ENCODE measurements around the gene LRRC38.
A peak's percentile ranks its signal among the peaks of the same experiment; 100 is the strongest.
"Not testable (repeated sequence)": the region's sequence is repeated elsewhere in the genome, so short reads cannot be mapped to it uniquely, and the experiment has no call there.

The LRRC38 gene, protein sequence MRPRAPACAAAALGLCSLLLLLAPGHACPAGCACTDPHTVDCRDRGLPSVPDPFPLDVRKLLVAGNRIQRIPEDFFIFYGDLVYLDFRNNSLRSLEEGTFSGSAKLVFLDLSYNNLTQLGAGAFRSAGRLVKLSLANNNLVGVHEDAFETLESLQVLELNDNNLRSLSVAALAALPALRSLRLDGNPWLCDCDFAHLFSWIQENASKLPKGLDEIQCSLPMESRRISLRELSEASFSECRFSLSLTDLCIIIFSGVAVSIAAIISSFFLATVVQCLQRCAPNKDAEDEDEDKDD

DNA sequence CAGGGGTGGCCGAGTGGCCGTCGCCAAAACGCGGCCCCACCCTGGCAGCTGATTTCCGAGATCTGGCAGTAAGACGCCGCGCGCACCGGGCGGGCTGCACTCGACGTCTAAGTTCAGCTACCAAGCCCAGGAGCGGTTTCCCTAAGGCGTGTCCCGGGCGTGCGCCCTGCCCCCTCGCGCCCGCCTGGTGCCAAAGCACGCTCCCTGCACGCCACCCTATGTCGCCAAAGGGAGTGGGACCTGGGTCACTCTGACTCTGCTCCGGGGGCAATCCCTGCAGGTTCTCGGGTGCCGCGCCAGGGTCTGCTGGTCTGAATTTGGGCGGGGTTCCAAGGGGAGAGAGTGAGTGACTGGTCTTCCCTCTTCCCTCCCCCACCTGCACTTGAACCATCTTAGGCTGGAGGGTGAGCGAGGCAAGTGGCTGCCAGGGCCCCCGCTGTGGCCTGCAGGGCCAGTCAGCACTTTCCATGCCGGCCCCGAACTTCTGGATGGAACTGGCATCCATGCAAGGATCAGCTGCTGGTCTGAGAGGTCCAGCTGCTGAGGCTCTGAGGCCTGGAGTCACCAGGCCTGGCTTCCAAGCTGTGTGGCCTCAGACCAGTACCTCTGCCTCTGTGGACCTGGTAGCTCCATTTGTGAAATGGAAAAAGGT lies at the start of gene LRRC38:
Gene LRRC38 (minus strand): TSS at position 109 of the 652 bp plus-strand sequence. CDS start 410 bp downstream, outside the sequence.
- Histone ChIP-seq H3K4me1 (ENCODE audit: control insufficient read depth, insufficient read depth, low read length) (peaks cover 2% of the 10 kb centered on the region; the same call in 1 of the 2 replicates), H3K9me3 (ENCODE audit: control insufficient read depth, insufficient read depth, low read length) (no peaks in the 10 kb centered on the region), H3K27ac (ENCODE audit: low read length) (no peak within 1 kb of the TSS), H3K36me3 (ENCODE audit: control insufficient read depth, insufficient read depth, low read length) (no peaks in the 10 kb centered on the region), H3K4me3 (ENCODE audit: low read length) (peak within 1 kb of the TSS; percentile 45; the same call in 1 of the 2 replicates), H3K27me3 (ENCODE audit: control insufficient read depth, insufficient read depth, low read length) (peaks cover 35% of the 10 kb centered on the region)
- no CpG with 5 or more reads among the region's 34 CpGs for WGBS (ENCODE audit: insufficient coverage, insufficient read length)
- no peak for DNase-seq (ENCODE audit: low read depth, low spot score)

DNA sequence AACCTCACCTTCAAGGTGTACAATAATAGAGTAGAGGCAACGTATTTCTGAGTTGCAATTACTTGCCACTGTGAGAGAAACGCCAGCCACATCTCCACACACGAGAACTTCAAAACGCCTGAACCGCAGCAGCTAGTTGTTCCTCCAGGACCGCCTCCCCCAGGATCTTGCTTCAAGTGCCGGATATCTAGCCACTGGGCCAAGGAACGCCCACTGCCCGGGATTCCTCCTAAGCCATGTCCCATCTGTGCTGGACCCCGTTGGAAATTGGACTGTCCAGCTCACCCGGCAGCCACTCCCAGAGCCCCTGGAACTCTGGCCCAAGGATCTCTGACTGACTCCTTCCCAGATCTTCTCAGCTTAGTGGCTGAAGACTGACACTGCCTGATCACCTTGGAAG lies 49.2 kb upstream of the LRRC38 start:
- DNase-seq (ENCODE audit: low read depth, low spot score); H3K36me3 ChIP-seq (ENCODE audit: control insufficient read depth, insufficient read depth, low read length); H3K4me3 ChIP-seq (ENCODE audit: low read length); H3K4me1 ChIP-seq (ENCODE audit: control insufficient read depth, insufficient read depth, low read length); H3K27ac ChIP-seq (ENCODE audit: low read length); H3K9me3 ChIP-seq (ENCODE audit: control insufficient read depth, insufficient read depth, low read length); H3K27me3 ChIP-seq (ENCODE audit: control insufficient read depth, insufficient read depth, low read length): not testable (repeated sequence)
- WGBS (ENCODE audit: insufficient coverage, insufficient read length): no CpG with 5 or more reads among the region's 11 CpGs

DNA sequence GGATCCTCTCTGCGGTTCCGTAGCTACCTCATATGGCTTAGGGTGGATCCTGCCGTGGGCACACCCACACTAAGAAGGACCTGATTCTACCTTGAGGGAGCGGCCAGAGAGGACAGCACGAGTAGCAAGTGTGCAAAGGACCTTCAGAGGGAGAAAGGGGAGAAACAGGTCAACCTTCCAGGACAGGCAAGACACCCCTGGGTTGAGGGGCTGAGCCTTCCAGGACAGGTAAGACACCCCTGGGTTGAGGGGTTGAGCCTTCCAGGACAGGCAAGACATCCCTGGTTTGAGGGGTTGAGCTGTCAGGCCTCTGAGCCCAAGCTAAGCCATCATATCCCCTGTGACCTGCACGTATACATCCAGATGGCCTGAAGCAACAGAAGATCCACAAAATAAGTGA lies 46.7 kb upstream of the LRRC38 start:
- Histone ChIP-seq H3K9me3 (ENCODE audit: control insufficient read depth, insufficient read depth, low read length) (no peaks in the 10 kb centered on the region), H3K4me1 (ENCODE audit: control insufficient read depth, insufficient read depth, low read length) (no peaks in the 10 kb centered on the region), H3K27ac (ENCODE audit: low read length) (no peak overlapping the region), H3K4me3 (ENCODE audit: low read length) (no peak overlapping the region), H3K27me3 (ENCODE audit: control insufficient read depth, insufficient read depth, low read length) (no peaks in the 10 kb centered on the region), H3K36me3 (ENCODE audit: control insufficient read depth, insufficient read depth, low read length) (no peaks in the 10 kb centered on the region)
- DNase-seq (ENCODE audit: low read depth, low spot score): no peak
- WGBS (ENCODE audit: insufficient coverage, insufficient read length): no CpG with 5 or more reads among the region's 6 CpGs

DNA sequence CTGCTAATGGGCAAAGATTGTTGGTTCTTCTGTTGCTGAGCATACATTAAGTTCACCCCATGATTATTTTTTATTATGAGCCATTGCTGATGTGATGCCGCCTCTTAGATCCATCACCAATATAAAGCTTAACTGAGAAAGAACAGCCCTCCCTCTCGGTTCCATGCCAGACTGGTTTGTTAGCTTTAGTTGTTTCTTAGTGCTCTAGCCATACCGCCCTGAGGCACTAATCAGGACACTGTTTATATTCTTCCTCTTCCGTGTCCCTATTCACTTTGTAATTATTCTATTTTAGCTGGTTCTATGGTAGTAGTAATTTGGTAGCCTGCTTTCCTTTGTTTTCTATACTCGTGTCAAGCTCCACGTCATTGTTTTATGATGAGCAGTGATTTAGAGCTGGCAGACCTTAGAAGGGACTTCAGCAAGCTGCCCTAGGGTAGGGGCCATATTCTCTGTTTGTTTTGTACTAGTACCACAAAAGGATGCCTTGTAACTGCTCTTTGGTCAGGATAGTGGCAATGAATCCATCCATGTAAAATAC lies 42.5 kb upstream of the LRRC38 start:
- H3K4me3 ChIP-seq (ENCODE audit: low read length): no peak overlapping the region
- WGBS (ENCODE audit: insufficient coverage, insufficient read length): no CpG with 5 or more reads among the region's 6 CpGs
- no peaks in the 10 kb centered on the region for H3K4me1 ChIP-seq (ENCODE audit: control insufficient read depth, insufficient read depth, low read length)
- DNase-seq (ENCODE audit: low read depth, low spot score): no peak
- no peaks in the 10 kb centered on the region for H3K36me3 ChIP-seq (ENCODE audit: control insufficient read depth, insufficient read depth, low read length)
- H3K9me3 ChIP-seq (ENCODE audit: control insufficient read depth, insufficient read depth, low read length): no peaks in the 10 kb centered on the region
- no peaks in the 10 kb centered on the region for H3K27me3 ChIP-seq (ENCODE audit: control insufficient read depth, insufficient read depth, low read length)
- no peak overlapping the region for H3K27ac ChIP-seq (ENCODE audit: low read length)

DNA sequence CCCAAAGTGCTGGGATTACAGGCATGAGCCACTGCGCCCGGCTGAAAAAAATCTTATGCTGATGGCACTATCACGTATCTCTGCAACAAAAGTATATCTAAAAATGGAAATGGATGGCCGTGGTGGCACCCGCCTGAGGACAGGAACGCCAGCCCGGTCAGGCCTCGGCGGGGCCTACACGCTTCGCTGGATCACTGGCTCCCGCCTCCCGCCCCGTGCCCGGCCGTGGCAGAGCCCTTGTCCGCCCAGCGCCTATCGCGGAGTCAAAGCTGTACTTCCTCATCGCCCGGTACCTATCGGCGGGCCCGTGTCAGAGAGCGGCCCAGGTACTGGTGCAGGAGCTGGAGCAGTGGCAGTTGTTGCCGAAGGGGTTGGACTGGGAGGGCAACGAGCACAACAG lies 41.0 kb upstream of the LRRC38 start:
- DNase-seq (ENCODE audit: low read depth, low spot score): no peak
- WGBS (ENCODE audit: insufficient coverage, insufficient read length): no CpG with 5 or more reads among the region's 28 CpGs
- H3K4me1 ChIP-seq (ENCODE audit: control insufficient read depth, insufficient read depth, low read length): no peaks in the 10 kb centered on the region
- no peak overlapping the region for H3K4me3 ChIP-seq (ENCODE audit: low read length)
- no peaks in the 10 kb centered on the region for H3K9me3 ChIP-seq (ENCODE audit: control insufficient read depth, insufficient read depth, low read length)
- H3K27me3 ChIP-seq (ENCODE audit: control insufficient read depth, insufficient read depth, low read length): no peaks in the 10 kb centered on the region
- H3K36me3 ChIP-seq (ENCODE audit: control insufficient read depth, insufficient read depth, low read length): no peaks in the 10 kb centered on the region
- no peak overlapping the region for H3K27ac ChIP-seq (ENCODE audit: low read length)

DNA sequence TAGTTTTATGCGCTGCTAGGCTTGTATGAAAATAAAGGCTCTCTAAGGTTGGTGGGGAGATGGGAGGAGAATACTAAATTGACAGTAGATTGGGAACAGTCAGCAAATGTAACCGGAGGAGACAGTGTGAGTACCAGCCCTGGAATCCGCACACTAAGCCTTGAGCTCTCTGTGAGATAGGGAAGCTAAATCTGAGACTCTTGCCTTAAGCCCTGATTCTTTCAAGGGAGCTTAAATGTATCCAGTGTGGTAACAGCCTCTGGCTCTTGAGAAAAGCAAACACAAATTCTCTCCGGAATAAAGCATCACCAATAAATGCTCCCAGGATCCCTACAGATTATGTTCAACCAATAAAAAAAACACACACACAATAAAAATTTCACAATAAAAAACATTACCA lies 36.9 kb upstream of the LRRC38 start:
- H3K27ac ChIP-seq (ENCODE audit: low read length): no peak overlapping the region
- no peaks in the 10 kb centered on the region for H3K36me3 ChIP-seq (ENCODE audit: control insufficient read depth, insufficient read depth, low read length)
- no CpG with 5 or more reads among the region's 4 CpGs for WGBS (ENCODE audit: insufficient coverage, insufficient read length)
- no peak overlapping the region for H3K4me3 ChIP-seq (ENCODE audit: low read length)
- H3K9me3 ChIP-seq (ENCODE audit: control insufficient read depth, insufficient read depth, low read length): no peaks in the 10 kb centered on the region
- no peak for DNase-seq (ENCODE audit: low read depth, low spot score)
- no peaks in the 10 kb centered on the region for H3K4me1 ChIP-seq (ENCODE audit: control insufficient read depth, insufficient read depth, low read length)
- H3K27me3 ChIP-seq (ENCODE audit: control insufficient read depth, insufficient read depth, low read length): no peaks in the 10 kb centered on the region

DNA sequence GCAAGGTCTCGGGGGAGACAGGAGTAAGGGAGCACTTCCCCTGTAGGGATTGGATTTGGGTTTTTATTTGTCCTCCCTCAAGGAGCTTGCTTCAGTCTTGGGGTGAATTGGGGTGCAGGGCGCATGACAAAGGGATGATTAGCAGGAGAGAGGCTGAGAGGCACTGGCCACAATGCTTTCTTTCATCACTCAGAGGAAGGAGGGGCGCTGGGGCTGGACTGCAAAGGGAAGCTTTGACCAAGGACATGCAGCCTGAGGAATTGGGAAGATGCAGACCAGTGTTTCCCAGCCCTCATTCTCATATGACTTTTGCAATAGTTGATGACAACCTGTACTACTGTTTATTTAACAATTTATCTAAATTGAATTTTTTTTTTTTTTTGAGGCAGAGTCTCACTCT lies 35.7 kb upstream of the LRRC38 start:
- Histone ChIP-seq H3K27me3 (ENCODE audit: control insufficient read depth, insufficient read depth, low read length) (no peaks in the 10 kb centered on the region), H3K36me3 (ENCODE audit: control insufficient read depth, insufficient read depth, low read length) (no peaks in the 10 kb centered on the region), H3K4me1 (ENCODE audit: control insufficient read depth, insufficient read depth, low read length) (no peaks in the 10 kb centered on the region), H3K27ac (ENCODE audit: low read length) (no peak overlapping the region), H3K4me3 (ENCODE audit: low read length) (no peak overlapping the region), H3K9me3 (ENCODE audit: control insufficient read depth, insufficient read depth, low read length) (no peaks in the 10 kb centered on the region)
- no CpG with 5 or more reads among the region's 3 CpGs for WGBS (ENCODE audit: insufficient coverage, insufficient read length)
- DNase-seq (ENCODE audit: low read depth, low spot score): no peak

DNA sequence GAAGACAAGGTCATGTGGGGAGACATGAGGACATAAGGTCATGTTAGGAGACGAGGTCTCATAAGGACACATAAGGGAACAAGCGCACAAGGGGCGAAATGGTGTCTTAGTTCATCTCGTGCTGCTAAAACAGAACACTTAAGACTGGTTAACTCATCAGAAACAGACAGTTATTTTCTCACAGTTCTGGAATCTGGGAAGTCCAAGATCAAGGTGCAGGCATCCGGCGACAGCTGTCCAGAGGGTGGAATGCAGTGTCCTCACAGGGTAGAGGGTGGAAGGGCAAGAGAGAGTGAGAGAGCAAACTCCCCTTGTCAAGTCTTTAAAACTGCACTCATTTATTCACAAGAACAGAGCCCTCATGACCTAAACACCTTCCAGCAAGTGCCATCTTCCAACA lies 35.2 kb upstream of the LRRC38 start:
- no peaks in the 10 kb centered on the region for H3K36me3 ChIP-seq (ENCODE audit: control insufficient read depth, insufficient read depth, low read length)
- H3K9me3 ChIP-seq (ENCODE audit: control insufficient read depth, insufficient read depth, low read length): no peaks in the 10 kb centered on the region
- no peak overlapping the region for H3K4me3 ChIP-seq (ENCODE audit: low read length)
- WGBS (ENCODE audit: insufficient coverage, insufficient read length): no CpG with 5 or more reads among the region's 6 CpGs
- H3K27ac ChIP-seq (ENCODE audit: low read length): no peak overlapping the region
- H3K4me1 ChIP-seq (ENCODE audit: control insufficient read depth, insufficient read depth, low read length): no peaks in the 10 kb centered on the region
- no peak for DNase-seq (ENCODE audit: low read depth, low spot score)
- no peaks in the 10 kb centered on the region for H3K27me3 ChIP-seq (ENCODE audit: control insufficient read depth, insufficient read depth, low read length)

DNA sequence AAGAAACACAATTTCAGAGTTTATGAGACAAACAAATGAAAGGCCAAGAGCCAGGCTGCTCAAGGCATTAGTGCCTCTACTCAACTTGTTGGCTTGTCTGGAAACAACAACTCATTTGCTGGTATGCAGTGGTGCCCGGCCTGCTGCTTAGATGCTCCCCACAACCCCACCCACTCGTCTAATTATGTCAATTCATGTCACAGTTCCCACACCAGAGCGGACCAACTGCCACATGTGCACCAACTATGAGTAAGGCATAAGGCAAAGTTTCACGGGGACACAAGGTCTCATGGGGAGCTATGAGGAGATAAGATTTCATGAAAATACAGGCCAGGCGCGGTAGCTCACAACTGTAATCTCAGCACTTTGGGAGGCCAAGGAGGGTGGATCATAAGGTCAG lies 34.5 kb upstream of the LRRC38 start:
- Histone ChIP-seq H3K4me1 (ENCODE audit: control insufficient read depth, insufficient read depth, low read length) (no peaks in the 10 kb centered on the region), H3K27ac (ENCODE audit: low read length) (no peak overlapping the region), H3K36me3 (ENCODE audit: control insufficient read depth, insufficient read depth, low read length) (no peaks in the 10 kb centered on the region), H3K9me3 (ENCODE audit: control insufficient read depth, insufficient read depth, low read length) (no peaks in the 10 kb centered on the region), H3K4me3 (ENCODE audit: low read length) (no peak overlapping the region), H3K27me3 (ENCODE audit: control insufficient read depth, insufficient read depth, low read length) (no peaks in the 10 kb centered on the region)
- DNase-seq (ENCODE audit: low read depth, low spot score): no peak
- no CpG with 5 or more reads among the region's 6 CpGs for WGBS (ENCODE audit: insufficient coverage, insufficient read length)

DNA sequence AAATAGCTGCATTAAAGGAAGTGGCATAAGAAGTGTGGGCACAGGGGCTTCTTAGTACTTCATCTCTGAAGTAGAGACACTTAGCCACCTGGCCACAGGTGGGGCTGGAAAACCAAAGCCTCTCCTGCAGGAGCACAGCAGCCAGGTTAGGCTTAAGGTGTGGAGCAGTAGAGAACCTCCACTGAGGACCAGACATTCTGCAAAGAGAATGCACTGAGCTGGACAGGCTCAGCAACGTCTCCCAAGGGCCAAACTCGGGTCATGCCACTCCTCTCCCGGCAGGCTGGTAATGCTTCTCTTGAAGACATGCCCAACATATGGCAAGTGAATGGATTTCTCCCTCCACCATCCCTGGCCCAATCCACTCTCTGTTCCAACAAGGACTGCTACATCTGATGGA lies 33.0 kb upstream of the LRRC38 start:
- WGBS (ENCODE audit: insufficient coverage, insufficient read length): no CpG with 5 or more reads among the region's 3 CpGs
- no peak for DNase-seq (ENCODE audit: low read depth, low spot score)
- Histone ChIP-seq H3K9me3 (ENCODE audit: control insufficient read depth, insufficient read depth, low read length) (no peaks in the 10 kb centered on the region), H3K36me3 (ENCODE audit: control insufficient read depth, insufficient read depth, low read length) (no peaks in the 10 kb centered on the region), H3K27me3 (ENCODE audit: control insufficient read depth, insufficient read depth, low read length) (no peaks in the 10 kb centered on the region), H3K4me3 (ENCODE audit: low read length) (no peak overlapping the region), H3K27ac (ENCODE audit: low read length) (no peak overlapping the region), H3K4me1 (ENCODE audit: control insufficient read depth, insufficient read depth, low read length) (no peaks in the 10 kb centered on the region)

DNA sequence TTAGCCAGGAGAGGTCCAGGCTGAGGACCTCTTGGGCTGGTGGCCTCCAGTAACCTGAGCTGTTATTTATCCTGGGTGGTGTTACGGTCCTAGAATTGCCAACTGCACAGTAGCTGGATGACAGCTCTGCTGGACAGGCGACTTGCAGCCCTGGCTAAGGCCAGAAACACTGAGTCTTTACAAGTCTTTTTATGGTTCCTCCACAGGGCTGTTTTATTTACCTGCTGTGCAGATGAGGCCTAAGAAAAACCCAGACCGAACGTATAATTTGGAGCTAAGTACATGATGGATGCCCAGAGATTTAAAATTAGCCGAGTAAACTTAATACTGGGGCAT lies 30.4 kb upstream of the LRRC38 start:
- no peak for DNase-seq (ENCODE audit: low read depth, low spot score)
- no peaks in the 10 kb centered on the region for H3K36me3 ChIP-seq (ENCODE audit: control insufficient read depth, insufficient read depth, low read length)
- H3K9me3 ChIP-seq (ENCODE audit: control insufficient read depth, insufficient read depth, low read length): no peaks in the 10 kb centered on the region
- H3K27ac ChIP-seq (ENCODE audit: low read length): no peak overlapping the region
- no peak overlapping the region for H3K4me3 ChIP-seq (ENCODE audit: low read length)
- no peaks in the 10 kb centered on the region for H3K4me1 ChIP-seq (ENCODE audit: control insufficient read depth, insufficient read depth, low read length)
- no CpG with 5 or more reads among the region's 5 CpGs for WGBS (ENCODE audit: insufficient coverage, insufficient read length)
- H3K27me3 ChIP-seq (ENCODE audit: control insufficient read depth, insufficient read depth, low read length): no peaks in the 10 kb centered on the region
